Measurements from ENCODE around the gene HLA-DOA. TPM values are rescaled to one million over a fixed set of nuclear protein-coding genes. Genes with fewer than 3 reads are reported as not detected.

Gene HLA-DOA
- total RNA-seq, 3 donors from 2014 or later (not counting 1 experiment from before 2014, with no cell fraction given), result 1.2 to 4.3 (median 3.6) TPM

GRCh38 chr6:33052627-33053026 is 43.2 kb upstream of the HLA-DOA start:
- Mint-ChIP-seq H3K36me3 (no peaks in the 10 kb centered on the region), H3K27ac (no peak overlapping the region), H3K4me3 (no peak overlapping the region), H3K27me3 (ENCODE audit: low read depth in 2 of 2) (peaks cover 19 to 21% of the 10 kb centered on the region in 2 donors), H3K9me3 (no peaks in the 10 kb centered on the region), H3K4me1 (peaks cover 0 to 15% of the 10 kb centered on the region in 2 donors)
- Histone ChIP-seq H3K9me3 (ENCODE audit: control insufficient read depth, insufficient read depth, low read length) (no peaks in the 10 kb centered on the region), H3K27me3 (ENCODE audit: control insufficient read depth, insufficient read depth, low read length) (no peaks in the 10 kb centered on the region), H3K4me1 (ENCODE audit: control insufficient read depth, insufficient read depth, low read length) (no peaks in the 10 kb centered on the region), H3K36me3 (ENCODE audit: control insufficient read depth, insufficient read depth, low read length) (no peaks in the 10 kb centered on the region), H3K27ac (ENCODE audit: low read length) (no peak overlapping the region), H3K4me3 (ENCODE audit: low read length) (no peak overlapping the region)
- TF ChIP-seq CTCF (IDR thresholded peaks at IDR 0.05), result no peak
- DNase-seq, result no peak
- intact Hi-C loops (cut with micrococcal nuclease), result no loop called here
- no peak for ATAC-seq

- peaks cover 36 to 42% of the 10 kb centered on the region in 2 donors for H3K27me3 Mint-ChIP-seq (ENCODE audit: low read depth in 2 of 2)
- H3K36me3 Mint-ChIP-seq, result no peaks in the 10 kb centered on the region
- WGBS (ENCODE audit: insufficient coverage), result 87% methylated on average over 6 of the region's 6 CpGs
- DNase-seq, result no peak
- H3K4me1 Mint-ChIP-seq, result no peaks in the 10 kb centered on the region
- intact Hi-C loops (cut with micrococcal nuclease), result no loop called here
- ATAC-seq, result no peak
- no peaks in the 10 kb centered on the region for H3K9me3 ChIP-seq (ENCODE audit: control insufficient read depth, insufficient read depth, low read length)
- no peak overlapping the region for H3K4me3 Mint-ChIP-seq
- no peaks in the 10 kb centered on the region for H3K4me1 ChIP-seq (ENCODE audit: control insufficient read depth, insufficient read depth, low read length)
- no peaks in the 10 kb centered on the region for H3K9me3 Mint-ChIP-seq
- H3K27ac Mint-ChIP-seq, result no peak overlapping the region
- no peaks in the 10 kb centered on the region for H3K36me3 ChIP-seq (ENCODE audit: control insufficient read depth, insufficient read depth, low read length)
- no peak overlapping the region for H3K27ac ChIP-seq (ENCODE audit: low read length)
- H3K27me3 ChIP-seq (ENCODE audit: control insufficient read depth, insufficient read depth, low read length), result no peaks in the 10 kb centered on the region
- TF ChIP-seq CTCF (IDR thresholded peaks at IDR 0.05), result no peak
- H3K4me3 ChIP-seq (ENCODE audit: low read length), result no peak overlapping the region
These were observed 40.8 kb upstream of the HLA-DOA start for GRCh38 chr6:33050014-33050810.

- Mint-ChIP-seq H3K27me3 (ENCODE audit: low read depth in 2 of 2) (peaks cover 39 to 49% of the 10 kb centered on the region in 2 donors), H3K4me3 (no peak overlapping the region), H3K27ac (no peak overlapping the region), H3K36me3 (no peaks in the 10 kb centered on the region), H3K4me1 (no peaks in the 10 kb centered on the region), H3K9me3 (no peaks in the 10 kb centered on the region)
- Histone ChIP-seq H3K36me3 (ENCODE audit: control insufficient read depth, insufficient read depth, low read length) (no peaks in the 10 kb centered on the region), H3K4me1 (ENCODE audit: control insufficient read depth, insufficient read depth, low read length) (no peaks in the 10 kb centered on the region), H3K27ac (ENCODE audit: low read length) (no peak overlapping the region), H3K4me3 (ENCODE audit: low read length) (no peak overlapping the region), H3K27me3 (ENCODE audit: control insufficient read depth, insufficient read depth, low read length) (no peaks in the 10 kb centered on the region), H3K9me3 (ENCODE audit: control insufficient read depth, insufficient read depth, low read length) (no peaks in the 10 kb centered on the region)
- intact Hi-C loops (cut with micrococcal nuclease), result no loop called here
- 86% methylated on average over 9 of the region's 9 CpGs for WGBS (ENCODE audit: insufficient coverage)
- DNase-seq (no peak), ATAC-seq (no peak)
- TF ChIP-seq CTCF (IDR thresholded peaks at IDR 0.05), result no peak
These were observed 40.1 kb upstream of the HLA-DOA start for GRCh38 chr6:33049323-33050013.
